Placental pericyte (primary cell): ENCODE results near the gene GLDC. TPM values are rescaled to one million over a fixed set of nuclear protein-coding genes. Genes with fewer than 3 reads are reported as not detected.

Source experiments
- small RNA-seq: library from RNA; depleted of rRNA; stranded (forward); fragments of <200 nt; gene quantifications from one replicate; pipeline ENCODE3, GENCODE V24; 2012; ENCODE audit warnings: low replicate concordance
- total RNA-seq: library from RNA; depleted of rRNA; stranded (reverse); fragments of >200 nt; gene quantifications from 2 replicates; pipeline ENCODE4 v1.2.3, GENCODE V29; 2012

GLDC gene
- 0.22 and 1.6 TPM in 2 replicates for total RNA-seq

DNA sequence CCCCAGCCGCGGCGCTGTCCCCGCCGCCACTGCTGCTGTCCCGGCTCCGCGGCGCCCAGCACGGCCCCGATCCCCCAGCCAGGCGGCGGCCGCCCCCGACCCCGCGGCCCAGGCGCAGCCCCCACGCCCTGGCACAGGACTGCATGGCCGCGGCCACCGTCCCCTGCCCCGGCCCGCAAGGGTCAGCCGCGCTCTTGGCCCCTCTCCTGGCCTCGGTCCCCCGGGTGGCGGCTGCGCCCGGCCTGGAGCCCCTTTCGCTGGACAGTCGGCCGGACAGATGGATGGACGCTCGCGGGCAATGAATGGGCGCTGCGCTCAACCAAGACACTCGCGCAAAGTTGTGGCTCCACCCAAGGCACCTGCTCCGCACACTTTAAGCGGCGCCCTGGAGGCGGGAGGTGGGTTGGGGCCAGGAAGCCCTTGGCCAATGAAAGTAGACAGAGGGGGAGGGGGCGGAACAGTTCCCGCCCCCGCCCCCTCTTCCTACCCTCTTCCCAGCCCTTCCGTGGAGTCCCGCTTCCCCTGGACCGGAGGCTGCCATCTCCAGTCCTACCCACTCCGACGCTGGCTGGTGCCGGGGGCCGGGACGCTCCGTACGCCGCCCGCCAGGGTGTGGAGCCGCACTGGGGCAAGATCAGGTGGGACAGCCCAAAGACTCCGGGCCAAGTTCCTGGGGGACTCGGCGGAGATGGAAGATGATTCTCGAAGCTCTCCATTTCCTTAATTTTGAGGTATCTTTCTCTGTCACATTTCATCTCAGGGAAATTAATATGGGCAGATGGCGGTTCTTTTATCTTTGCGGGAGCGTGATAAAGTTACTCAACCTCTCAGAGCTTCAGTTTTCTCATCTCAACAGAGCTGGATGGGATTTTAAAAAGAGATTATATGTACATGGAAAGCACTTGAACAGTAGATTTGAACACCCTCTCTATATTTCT, at the start of gene GLDC:
Gene GLDC, minus strand, starts transcription at position 375 of the 938 bp plus-strand sequence. Its CDS starts 230 bp downstream, at position 145.

Small RNA genes within 50 kb of the gene (small RNA-seq; reads per million reads assigned to genes)
- not detected for gene RN7SL123P
- gene RN7SL25P: not detected

Other genes with a start within 250 kb of the GLDC start
- 36.1 and 115 TPM in 2 replicates for gene UHRF2, start 232.5 kb downstream of the GLDC start, total RNA-seq
- gene KDM4C, start 112.2 kb upstream of the GLDC start, total RNA-seq: 28.9 and 34.4 TPM in 2 replicates